Tibial artery (tissue), 4 donors: Measurements from ENCODE around the gene CBLL2.

Experiments used
- DNase-seq, 2 donors: peaks; one replicate each; pipeline ENCODE4 v3.0.0-alpha.2; 2019
- H3K27ac ChIP-seq, 2 donors: fragments of 200-600 bp; sonication (generic) in 1 of 2; 1 replicate in 1 of 2; 2 replicates in 1 of 2; pipeline ENCODE4 v1.5.1; 2018 to 2019; ENCODE audit warnings: mild to moderate bottlenecking in 1 of 2
- H3K27me3 ChIP-seq, 2 donors: fragments of 200-600 bp; sonication (generic) in 1 of 2; one replicate each; pipeline versions ENCODE4 v1.5.1 to v1.6.0; 2016 to 2019
- H3K36me3 ChIP-seq, 3 donors: fragments of 200-600 bp; sonication (generic) in 2 of 3; one replicate each; pipeline ENCODE4 v1.5.1; 2016 to 2019; ENCODE audit warnings: mild to moderate bottlenecking in 2 of 3
- H3K4me1 ChIP-seq, 4 donors: fragments of 200-600 bp; sonication (generic) in 2 of 4; 1 replicate in 3 of 4; 2 replicates in 1 of 4; pipeline ENCODE4 v1.5.1; 2016 to 2019
- H3K4me3 ChIP-seq, 2 donors: fragments of 200-600 bp; sonication (generic) in 1 of 2; 1 replicate in 1 of 2; 2 replicates in 1 of 2; pipeline ENCODE4 v1.5.1; 2018 to 2019; ENCODE audit warnings: mild to moderate bottlenecking in 2 of 2
- H3K9me3 ChIP-seq, 3 donors: fragments of 200-600 bp; sonication (generic) in 1 of 3; one replicate each; pipeline ENCODE4 v1.5.1; 2016 to 2019
- CTCF ChIP-seq, 2 experiments: fragments of 200-600 bp in 1 of 2; fragments of 450-650 bp in 1 of 2; IDR thresholded peaks; one replicate each; pipeline ENCODE4 v1.5.1; 2017 to 2019; ENCODE audit warnings: antibody characterized with exemption in 2 of 2, mild to moderate bottlenecking in 1 of 2, moderate library complexity in 1 of 2
- intact Hi-C: fragments of 100-400 bp; cut with DNase I; formaldehyde crosslinking; loops from one replicate; pipeline ENCODE4 v1.15.0; 2023; ENCODE audit warnings: low total_unique reads

CBLL2 gene

DNA sequence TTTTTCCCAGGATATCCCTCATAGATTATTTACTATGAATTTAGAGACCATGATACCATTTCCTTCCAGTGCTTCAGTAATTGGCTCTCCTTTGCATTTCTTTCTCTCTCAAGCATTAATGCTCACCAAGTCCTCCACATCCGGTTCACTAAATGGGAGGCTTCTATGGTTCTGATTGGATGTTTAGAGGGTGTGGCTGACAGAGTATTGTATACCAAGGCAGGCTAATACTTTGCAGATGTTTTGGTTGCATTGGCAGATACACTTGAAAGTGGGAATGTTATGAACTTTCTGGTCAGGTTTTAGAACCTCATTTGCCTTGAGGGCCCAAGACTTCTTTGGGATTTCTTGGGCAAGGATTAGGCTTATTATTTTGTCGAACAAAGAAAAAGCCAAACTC is 24.2 kb downstream of the CBLL2 start:
- Histone ChIP-seq H3K36me3 (no peaks in the 10 kb centered on the region), H3K4me1 (peaks cover 0 to 12% (median 4%) of the 10 kb centered on the region in 4 donors), H3K27me3 (no peaks in the 10 kb centered on the region), H3K4me3 (no peak overlapping the region), H3K9me3 (no peaks in the 10 kb centered on the region), H3K27ac (no peak overlapping the region)
- no peak for DNase-seq
- no peak for TF ChIP-seq CTCF (IDR thresholded peaks at IDR 0.05)
- intact Hi-C loops = no loop called here

DNA sequence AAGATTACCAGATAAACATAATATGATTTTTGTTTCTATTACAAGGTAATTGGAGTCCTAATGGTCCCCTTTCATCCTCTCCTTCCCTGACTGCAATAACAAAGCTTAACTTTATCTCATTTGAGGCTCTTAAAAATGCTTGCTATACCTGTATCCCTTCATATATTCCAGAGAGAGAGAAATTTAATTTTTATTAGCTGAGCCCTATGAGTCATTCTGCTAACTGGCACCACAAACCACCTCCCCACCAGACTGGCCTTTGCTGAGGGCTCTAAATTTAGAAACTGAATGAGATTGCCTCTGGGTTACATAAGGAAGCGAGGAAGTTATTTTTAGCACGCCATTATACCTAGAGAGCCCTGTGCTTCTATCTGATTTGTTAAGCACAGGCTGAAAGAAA is 27.4 kb downstream of the CBLL2 start:
- Histone ChIP-seq H3K4me3 (no peak overlapping the region), H3K27ac (no peak overlapping the region), H3K9me3 (no peaks in the 10 kb centered on the region), H3K36me3 (no peaks in the 10 kb centered on the region), H3K27me3 (no peaks in the 10 kb centered on the region), H3K4me1 (peaks cover 0 to 12% (median 4%) of the 10 kb centered on the region in 4 donors)
- intact Hi-C loops = no loop called here
- TF ChIP-seq CTCF (IDR thresholded peaks at IDR 0.05) = no peak
- peak in 1 of 2 donors; percentile 64 for DNase-seq

GRCh38 chrX:22310779-22311178 is 38.1 kb downstream of the CBLL2 start:
- intact Hi-C loops = no loop called here
- H3K27me3 ChIP-seq = no peaks in the 10 kb centered on the region
- no peaks in the 10 kb centered on the region for H3K9me3 ChIP-seq
- no peaks in the 10 kb centered on the region for H3K36me3 ChIP-seq
- no peak overlapping the region for H3K4me3 ChIP-seq
- no peak for DNase-seq
- no peak overlapping the region for H3K27ac ChIP-seq
- TF ChIP-seq CTCF (IDR thresholded peaks at IDR 0.05) = no peak
- no peaks in the 10 kb centered on the region for H3K4me1 ChIP-seq

GRCh38 chrX:22313766-22314165 is 41.1 kb downstream of the CBLL2 start:
- Histone ChIP-seq H3K36me3 (no peaks in the 10 kb centered on the region), H3K4me1 (no peaks in the 10 kb centered on the region), H3K9me3 (no peaks in the 10 kb centered on the region), H3K4me3 (no peak overlapping the region), H3K27me3 (no peaks in the 10 kb centered on the region), H3K27ac (no peak overlapping the region)
- intact Hi-C loops = no loop called here
- DNase-seq = no peak
- TF ChIP-seq CTCF (IDR thresholded peaks at IDR 0.05) = no peak

DNA sequence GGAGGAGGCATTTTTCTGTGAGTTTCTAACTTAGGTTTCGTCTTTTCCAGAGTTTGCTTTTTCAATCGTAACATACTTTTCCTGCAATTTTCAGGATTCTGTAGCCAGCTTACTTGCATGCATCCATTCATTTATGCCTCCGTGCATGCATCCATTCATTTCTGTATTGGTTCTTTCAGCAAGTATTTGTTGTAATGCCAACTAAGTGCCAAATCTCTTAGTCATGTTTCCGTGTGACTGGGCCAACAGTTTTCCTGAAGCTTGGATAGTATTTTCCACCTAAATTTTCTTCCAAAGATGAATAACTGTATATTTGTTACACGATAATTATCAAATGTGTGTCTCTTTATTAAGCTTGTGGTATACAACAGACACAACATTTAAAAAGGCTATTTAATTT is 41.5 kb downstream of the CBLL2 start:
- no peaks in the 10 kb centered on the region for H3K9me3 ChIP-seq
- no peaks in the 10 kb centered on the region for H3K27me3 ChIP-seq
- no peak for TF ChIP-seq CTCF (IDR thresholded peaks at IDR 0.05)
- H3K27ac ChIP-seq = no peak overlapping the region
- intact Hi-C loops = no loop called here
- no peaks in the 10 kb centered on the region for H3K4me1 ChIP-seq
- H3K36me3 ChIP-seq = no peaks in the 10 kb centered on the region
- DNase-seq = no peak
- H3K4me3 ChIP-seq = no peak overlapping the region

- no peak overlapping the region for H3K4me3 ChIP-seq
- H3K4me1 ChIP-seq = no peaks in the 10 kb centered on the region
- H3K27ac ChIP-seq = no peak overlapping the region
- TF ChIP-seq CTCF (IDR thresholded peaks at IDR 0.05) = no peak
- no peaks in the 10 kb centered on the region for H3K9me3 ChIP-seq
- no peak for DNase-seq
- no peaks in the 10 kb centered on the region for H3K27me3 ChIP-seq
- intact Hi-C loops = no loop called here
- H3K36me3 ChIP-seq = no peaks in the 10 kb centered on the region
Observed at GRCh38 chrX:22314692-22315091, 42.0 kb downstream of the CBLL2 start.
